Measurements from ENCODE around the gene GMPPB.

The GMPPB gene

DNA sequence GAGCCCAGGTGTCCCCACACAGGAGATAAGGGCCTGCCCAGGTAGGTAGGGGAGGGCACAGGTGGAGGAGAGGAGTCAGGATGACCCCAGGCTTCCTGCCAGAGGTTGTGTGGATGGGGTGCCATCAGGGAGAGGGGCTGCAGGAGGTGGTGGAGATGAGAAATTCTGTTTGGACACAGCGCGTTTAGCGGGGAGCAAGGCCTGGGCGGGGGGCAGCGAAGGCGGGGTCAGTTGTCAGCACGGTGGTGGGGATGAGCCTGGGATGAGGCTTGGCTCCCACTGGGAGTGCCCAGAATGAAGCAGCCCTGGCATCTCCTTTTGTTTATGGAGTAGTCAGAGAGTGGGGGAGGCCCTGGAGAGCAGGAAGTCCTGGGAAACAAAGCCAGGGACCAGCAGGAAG lies 19.8 kb downstream of the GMPPB start:
- TF ChIP-seq, protein P1, sequence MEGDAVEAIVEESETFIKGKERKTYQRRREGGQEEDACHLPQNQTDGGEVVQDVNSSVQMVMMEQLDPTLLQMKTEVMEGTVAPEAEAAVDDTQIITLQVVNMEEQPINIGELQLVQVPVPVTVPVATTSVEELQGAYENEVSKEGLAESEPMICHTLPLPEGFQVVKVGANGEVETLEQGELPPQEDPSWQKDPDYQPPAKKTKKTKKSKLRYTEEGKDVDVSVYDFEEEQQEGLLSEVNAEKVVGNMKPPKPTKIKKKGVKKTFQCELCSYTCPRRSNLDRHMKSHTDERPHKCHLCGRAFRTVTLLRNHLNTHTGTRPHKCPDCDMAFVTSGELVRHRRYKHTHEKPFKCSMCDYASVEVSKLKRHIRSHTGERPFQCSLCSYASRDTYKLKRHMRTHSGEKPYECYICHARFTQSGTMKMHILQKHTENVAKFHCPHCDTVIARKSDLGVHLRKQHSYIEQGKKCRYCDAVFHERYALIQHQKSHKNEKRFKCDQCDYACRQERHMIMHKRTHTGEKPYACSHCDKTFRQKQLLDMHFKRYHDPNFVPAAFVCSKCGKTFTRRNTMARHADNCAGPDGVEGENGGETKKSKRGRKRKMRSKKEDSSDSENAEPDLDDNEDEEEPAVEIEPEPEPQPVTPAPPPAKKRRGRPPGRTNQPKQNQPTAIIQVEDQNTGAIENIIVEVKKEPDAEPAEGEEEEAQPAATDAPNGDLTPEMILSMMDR (IDR thresholded peaks at IDR 0.05; ENCODE audit: low read depth, low read length, missing control alignments), result no peak
- Histone ChIP-seq H3K27ac (no peak overlapping the region), H3K27me3 (replicated peaks) (no peaks in the 10 kb centered on the region), H3K4me3 (ENCODE audit: low read depth, low read length) (no peak overlapping the region), H3K36me3 (replicated peaks) (peaks cover 27% of the 10 kb centered on the region)
- in situ Hi-C loops (cut with HindIII; ENCODE audit: low pct_ligation_motif_present, low sequenced_read_pairs), result no loop called here
- DNase-seq, result no peak

DNA sequence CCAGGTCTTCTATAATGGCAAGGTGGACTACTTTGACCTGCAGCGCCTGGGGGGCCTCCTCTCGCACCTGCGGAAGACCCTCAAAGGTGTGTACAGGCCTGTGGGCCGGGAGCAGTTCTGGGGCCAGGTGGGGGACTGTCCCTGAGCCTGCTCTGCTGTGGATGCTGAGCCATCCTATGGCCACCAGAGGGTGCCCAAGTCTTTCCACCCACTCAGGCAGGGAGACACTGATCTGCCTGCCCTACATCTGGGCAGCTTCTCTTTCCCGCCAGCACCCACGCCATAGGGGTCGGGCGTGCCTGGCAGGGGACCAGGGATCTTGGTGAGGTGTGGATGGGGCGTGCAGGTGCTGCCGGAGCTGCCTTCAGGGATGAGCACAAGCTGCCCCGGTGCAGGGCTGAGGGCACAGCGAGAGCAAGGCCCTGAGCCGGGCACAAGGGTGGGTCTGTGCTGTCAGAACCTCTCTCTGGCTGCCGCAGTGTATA lies 20.3 kb downstream of the GMPPB start:
- in situ Hi-C loops (cut with HindIII; ENCODE audit: low pct_ligation_motif_present, low sequenced_read_pairs), result no loop called here
- TF ChIP-seq, protein P1 (IDR thresholded peaks at IDR 0.05; ENCODE audit: low read depth, low read length, missing control alignments), result peak; percentile 91
- no peak overlapping the region for H3K27ac ChIP-seq
- peaks cover 27% of the 10 kb centered on the region for H3K36me3 ChIP-seq (replicated peaks)
- H3K27me3 ChIP-seq (replicated peaks), result no peaks in the 10 kb centered on the region
- peak; percentile 54 for DNase-seq
- no peak overlapping the region for H3K4me3 ChIP-seq (ENCODE audit: low read depth, low read length)

DNA sequence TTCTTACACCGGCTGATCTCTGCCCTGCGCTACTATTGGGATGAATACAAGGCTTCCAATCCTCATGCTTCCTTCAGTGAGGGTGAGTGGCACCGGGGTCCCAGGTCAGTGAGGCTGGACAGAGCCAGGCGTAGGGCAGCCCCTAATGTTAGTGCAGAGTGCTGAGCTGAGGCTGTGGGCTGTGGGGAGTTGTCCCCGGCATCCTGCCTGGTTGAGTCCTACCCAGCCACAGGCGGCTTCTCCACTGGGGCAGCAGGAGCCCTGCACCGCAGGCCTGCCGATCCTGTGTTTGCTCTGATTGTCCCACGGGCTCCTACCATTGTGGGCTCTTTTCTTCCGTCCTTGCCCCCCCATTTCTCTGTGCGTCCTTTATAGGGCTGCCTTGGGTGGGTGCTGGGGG lies 21.1 kb downstream of the GMPPB start:
- TF ChIP-seq, protein P1 (IDR thresholded peaks at IDR 0.05; ENCODE audit: low read depth, low read length, missing control alignments), result no peak
- H3K4me3 ChIP-seq (ENCODE audit: low read depth, low read length), result no peak overlapping the region
- in situ Hi-C loops (cut with HindIII; ENCODE audit: low pct_ligation_motif_present, low sequenced_read_pairs), result no loop called here
- H3K27ac ChIP-seq, result no peak overlapping the region
- no peak for DNase-seq
- H3K36me3 ChIP-seq (replicated peaks), result peaks cover 31% of the 10 kb centered on the region
- H3K27me3 ChIP-seq (replicated peaks), result no peaks in the 10 kb centered on the region

DNA sequence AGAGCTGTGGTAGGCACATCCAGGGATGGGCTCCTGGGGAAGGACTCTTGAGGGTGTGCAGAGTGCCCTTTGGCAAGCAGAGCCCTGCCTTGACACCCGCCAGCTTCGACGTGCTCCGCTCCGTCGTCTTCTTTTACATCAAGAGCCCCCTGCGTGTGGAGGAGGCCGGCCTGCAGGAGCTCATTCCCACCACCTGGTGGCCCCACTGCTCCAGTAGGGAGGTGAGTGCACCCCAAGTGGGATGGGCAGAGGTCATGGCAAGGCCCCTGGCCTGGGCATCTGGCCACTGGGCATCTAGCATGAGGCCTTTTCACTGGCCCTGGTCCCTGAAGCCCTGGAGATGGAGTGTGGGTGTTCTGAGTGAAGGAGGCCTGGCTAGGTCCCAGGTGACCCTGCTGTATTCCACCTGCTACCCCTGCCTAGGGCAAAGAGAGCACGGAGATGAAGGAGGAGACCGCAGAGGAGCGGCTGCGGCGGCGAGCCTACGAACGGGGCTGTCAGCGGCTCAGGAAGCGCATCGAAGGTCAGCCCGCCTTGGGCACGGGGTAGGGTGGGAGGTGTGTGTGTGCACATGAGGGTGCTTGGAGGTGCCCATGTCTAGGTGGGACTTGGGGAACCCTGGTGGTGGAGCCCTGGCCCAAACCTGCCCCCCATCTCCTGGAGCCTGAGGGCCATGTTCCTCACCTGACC lies 22.2 kb downstream of the GMPPB start:
- no peak for DNase-seq
- Histone ChIP-seq H3K27me3 (replicated peaks) (no peaks in the 10 kb centered on the region), H3K27ac (no peak overlapping the region), H3K4me3 (ENCODE audit: low read depth, low read length) (no peak overlapping the region), H3K36me3 (replicated peaks) (peaks cover 31% of the 10 kb centered on the region)
- in situ Hi-C loops (cut with HindIII; ENCODE audit: low pct_ligation_motif_present, low sequenced_read_pairs), result no loop called here
- TF ChIP-seq, protein P1 (IDR thresholded peaks at IDR 0.05; ENCODE audit: low read depth, low read length, missing control alignments), result peak; percentile 74

DNA sequence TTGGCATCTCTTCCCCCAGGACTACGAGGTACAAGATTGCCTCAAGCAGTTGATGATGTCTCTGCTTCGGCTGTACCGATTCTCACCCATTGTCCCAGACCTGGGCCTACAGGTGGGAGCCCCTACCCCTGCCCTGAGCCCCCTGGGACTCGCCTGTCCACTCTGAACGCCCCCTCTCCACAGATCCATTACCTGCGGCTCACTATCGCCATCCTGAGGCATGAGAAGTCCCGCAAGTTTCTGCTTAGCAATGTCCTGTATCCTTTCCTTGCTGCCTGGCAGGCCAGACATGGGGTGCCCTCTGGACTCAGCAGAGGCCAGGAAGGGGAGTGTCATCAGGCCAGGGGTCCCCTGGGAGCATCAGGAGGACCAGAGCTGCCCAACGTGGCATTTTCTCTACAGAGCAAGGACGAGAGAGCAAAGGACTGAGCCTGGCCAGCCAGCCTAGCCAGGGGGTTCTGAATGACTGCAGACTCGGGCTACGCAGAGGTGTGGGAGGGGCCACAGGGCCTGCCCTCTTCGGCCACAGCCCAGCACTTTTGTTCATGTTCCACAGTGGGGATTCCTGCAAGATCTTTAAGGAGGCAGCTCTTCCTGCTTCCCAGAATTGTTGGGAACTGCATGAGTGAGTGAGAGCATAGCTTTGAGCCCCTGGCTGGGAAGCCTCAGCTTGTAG lies 23.2 kb downstream of the GMPPB start:
- in situ Hi-C loops (cut with HindIII; ENCODE audit: low pct_ligation_motif_present, low sequenced_read_pairs), result no loop called here
- no peak overlapping the region for H3K4me3 ChIP-seq (ENCODE audit: low read depth, low read length)
- no peaks in the 10 kb centered on the region for H3K27me3 ChIP-seq (replicated peaks)
- H3K36me3 ChIP-seq (replicated peaks), result peaks cover 25% of the 10 kb centered on the region
- no peak overlapping the region for H3K27ac ChIP-seq
- DNase-seq, result no peak
- TF ChIP-seq, protein P1 (IDR thresholded peaks at IDR 0.05; ENCODE audit: low read depth, low read length, missing control alignments), result peak; percentile 45
